Astrocyte of the spinal cord (primary cell): ENCODE measurements around the gene PHRF1.

ENCODE experiments used
- DNase-seq: peaks from one replicate; pipeline ENCODE4 v3.0.0; 2011; ENCODE audit warnings: low read depth, low spot score
- H3K4me3 ChIP-seq: 2 replicates; pipeline ENCODE4 v1.5.1; 2011; ENCODE audit warnings: low read depth, mild to moderate bottlenecking, low read length, moderate library complexity
- CTCF ChIP-seq: IDR thresholded peaks from 2 replicates; pipeline ENCODE4 v1.5.1; 2012; ENCODE audit warnings: low read depth, mild to moderate bottlenecking, low read length, inconsistent platforms
- in situ Hi-C: cut with HindIII; loops from 2 replicates; pipeline ENCODE4 v1.10.0; 2017; ENCODE audit warnings: low sequenced_read_pairs

PHRF1 gene

DNA sequence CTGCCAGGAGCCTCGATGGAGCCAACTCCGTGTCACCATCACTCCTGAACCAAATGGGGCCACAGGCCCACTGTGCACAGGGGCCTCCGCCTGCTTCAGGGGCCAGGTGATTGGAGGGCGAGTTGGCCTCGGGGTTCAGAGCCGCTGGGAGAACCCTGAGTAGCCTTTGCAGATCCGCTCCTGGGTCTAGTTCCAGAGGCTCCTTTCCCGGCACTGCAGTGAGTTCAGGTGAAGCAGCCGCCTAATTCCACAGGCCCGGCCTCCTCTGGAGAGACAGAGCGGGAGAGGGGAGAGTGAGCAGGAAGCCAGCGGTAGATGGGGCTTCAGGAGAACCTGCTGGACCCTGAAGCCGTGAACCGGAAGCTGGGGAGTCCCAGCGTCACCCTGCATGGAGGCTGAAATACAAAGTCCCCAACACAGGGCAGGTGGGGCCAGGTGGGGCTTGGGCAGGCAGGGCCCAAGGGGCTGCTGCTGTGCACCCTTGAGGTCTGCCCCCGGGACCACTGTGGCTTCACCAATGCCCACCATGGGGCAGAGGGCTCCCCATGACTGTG is 83.3 kb downstream of the PHRF1 start:
- TF ChIP-seq CTCF: no peak
- in situ Hi-C loops: no loop called here

GRCh38 chr11:660281-660680 is 84.0 kb downstream of the PHRF1 start:
- TF ChIP-seq CTCF: no peak
- in situ Hi-C loops: no loop called here
- no peak overlapping the region for H3K4me3 ChIP-seq
- DNase-seq: no peak

More for the DNA sequence above, 83.3 kb downstream of the PHRF1 start:
- no peak overlapping the region for H3K4me3 ChIP-seq
- no peak for DNase-seq

DNA sequence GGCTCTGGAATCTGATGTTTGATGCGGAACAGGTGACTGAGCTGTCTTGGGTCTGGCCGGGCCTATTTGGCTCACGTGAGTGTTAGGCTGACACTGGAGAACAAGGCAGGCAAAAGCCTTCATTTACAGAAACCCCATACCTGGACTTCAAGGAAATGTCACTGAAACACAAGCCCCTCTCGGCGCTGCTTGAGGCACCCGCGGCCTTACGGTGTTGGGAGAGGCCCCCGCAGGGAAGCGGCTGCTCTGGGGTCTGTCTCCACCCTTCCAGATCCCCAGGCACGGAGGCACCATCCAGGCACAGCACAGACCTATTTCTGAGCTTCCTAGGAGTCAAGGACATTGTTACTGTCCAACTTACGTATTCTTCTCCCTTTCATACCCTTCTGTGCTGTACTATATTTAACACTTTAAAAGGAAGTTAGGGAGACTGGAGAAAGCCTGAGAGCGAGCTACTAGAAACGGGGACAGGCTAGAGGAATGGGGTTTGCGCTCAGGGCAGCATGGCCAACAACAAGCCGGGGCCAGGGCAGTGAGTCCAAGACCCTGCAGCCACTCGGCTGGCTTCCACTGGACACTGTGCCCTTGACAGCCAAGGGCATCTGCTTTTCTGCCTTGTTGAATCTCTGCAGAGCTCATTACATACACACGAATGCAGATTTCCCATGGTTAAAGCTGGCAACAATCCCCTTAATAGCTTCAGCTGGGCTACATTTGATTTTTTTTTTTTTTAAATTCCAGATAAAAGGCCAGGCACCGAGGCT is 84.6 kb downstream of the PHRF1 start:
- no peak for TF ChIP-seq CTCF
- in situ Hi-C loops: no loop called here
- no peak for DNase-seq
- H3K4me3 ChIP-seq: no peak overlapping the region
